Heart right ventricle (tissue), 16 donors: ENCODE data around the gene CDH23. TPM values are rescaled to one million over a fixed set of nuclear protein-coding genes. Genes with fewer than 3 reads are reported as not detected.

Source experiments
- ATAC-seq, 8 donors: fragments of 200-7000 bp; cut with Tn5 transposase; one replicate each; pipeline ENCODE4 v1.9.1; 2020; ENCODE audit warnings: mild to moderate bottlenecking in 8 of 8, moderate library complexity in 8 of 8, moderate number of reproducible peaks in 1 of 8
- DNase-seq, 2 donors: peaks; one replicate each; pipeline ENCODE4 v3.0.0-alpha.2; 2020
- H3K27ac ChIP-seq, 10 donors: fragments of 200-600 bp; sonication (generic) in 2 of 10; one replicate each; pipeline versions ENCODE4 v1.5.0 to v1.8.0; 2020 to 2022; ENCODE audit warnings: mild to moderate bottlenecking in 3 of 10
- H3K27me3 ChIP-seq, 7 donors: fragments of 200-600 bp; one replicate each; pipeline ENCODE4 v1.8.0; 2021 to 2022; ENCODE audit warnings: mild to moderate bottlenecking in 2 of 7
- H3K36me3 ChIP-seq, 9 donors: fragments of 200-600 bp; sonication (generic) in 1 of 9; one replicate each; pipeline versions ENCODE4 v1.5.0 to v1.8.0; 2020 to 2022; ENCODE audit warnings: mild to moderate bottlenecking in 2 of 9
- H3K4me1 ChIP-seq, 9 donors: fragments of 200-600 bp; sonication (generic) in 1 of 9; one replicate each; pipeline versions ENCODE4 v1.5.0 to v1.8.0; 2020 to 2022; ENCODE audit warnings: mild to moderate bottlenecking in 4 of 9
- H3K4me3 ChIP-seq, 10 donors: fragments of 200-600 bp; sonication (generic) in 2 of 10; one replicate each; pipeline versions ENCODE4 v1.5.0 to v1.8.0; 2020 to 2022; ENCODE audit warnings: mild to moderate bottlenecking in 7 of 10, moderate library complexity in 2 of 10
- H3K9me3 ChIP-seq, 11 donors: fragments of 200-600 bp in 10 of 11; sonication (generic) in 2 of 11; one replicate each; pipeline versions ENCODE4 v1.5.0 to v1.8.0; 2013 to 2022; ENCODE audit warnings: mild to moderate bottlenecking in 2 of 11, control low read depth in 1 of 11, moderate library complexity in 1 of 11
- WGBS, 2 donors: extraction: QIAGEN DNeasy Blood & Tissue Kit; methylation state at CpG; one replicate each; pipeline ENCODE4 v1.1.7; 2013; ENCODE audit warnings: inconsistent platforms in 1 of 2; 5-methylcytosine and 5-hydroxymethylcytosine counted together
- intact Hi-C, 10 donors: fragments of 100-400 bp; cut with DNase I; formaldehyde crosslinking; loops; one replicate each; pipeline versions ENCODE4 v1.11.1 to v1.14.2; 2022
- polyA plus RNA-seq, 2 donors: library from polyadenylated mRNA; stranded (reverse); fragments of 200-250 nt; gene quantifications; one replicate each; pipeline ENCODE4 v1.2.3, GENCODE V29; 2013
- total RNA-seq, 10 donors: library from RNA; stranded (reverse); fragmentation: NEBNext Ultra II Directional in 3 of 10; extraction: Animal tissue kit (Norgen Biotek cat#: 25700) in 3 of 10; gene quantifications; one replicate each; pipeline versions ENCODE4 v1.2.1 to v1.2.4, GENCODE V29; 2021 to 2023
- TF ChIP-seq, protein P1 (sequence below), 9 donors: fragments of 200-600 bp; sonication (generic) in 2 of 9; IDR thresholded peaks; one replicate each; pipeline versions ENCODE4 v1.5.0 to v1.8.0; 2021 to 2022; ENCODE audit warnings: antibody characterized with exemption in 9 of 9, mild to moderate bottlenecking in 5 of 9, moderate library complexity in 1 of 9
- donor health status: Arrhythmogenic right ventricular cardiomyopathy.
- donor health status: ischemic (EF 13 %, LVEDD 7.1; RV severe dilation, severe dysfunction).
- donor health status: healthy with polysubstance abuse.
- donor health status: DM: no; HTN: yes; CAD: no.
- donor health status: DM: no; HTN: no; CAD: no.
- donor health status: ischemic (EF 25% LVEDD 6.9; RV normal size, moderate dysfunction).
- donor health status: ischemic (EF 25% LVEDD 5.7; RV mildly dilated, moderate dysfunction).
- donor health status: healthy.
- donor health status: DM: yes; HTN: yes; CAD: no.
- donor health status: Ischemic cardiomyopathy.
- donor health status: ischemic (EF 35%, LVEDD 5.7; RV mildly dilated, moderate dysfunction).
- donor health status: nonischemic (EF 11% LVEDD 7.7; RV severe dilation, severe dysfunction).
- donor health status: DM: yes; HTN: yes; CAD: no.
- donor health status: PGD.
- donor health status: ischemic (EF 29% LVEDD 5.4; RV normal size, mild dysfunction).
- donor health status: nonischemic (EF 23%, LVEDD 6.1; RV moderate dilation, normal function).

CDH23 gene
- total and polyA plus RNA-seq, 12 donors = 1.1 to 7.7 (median 4.6) TPM

DNA sequence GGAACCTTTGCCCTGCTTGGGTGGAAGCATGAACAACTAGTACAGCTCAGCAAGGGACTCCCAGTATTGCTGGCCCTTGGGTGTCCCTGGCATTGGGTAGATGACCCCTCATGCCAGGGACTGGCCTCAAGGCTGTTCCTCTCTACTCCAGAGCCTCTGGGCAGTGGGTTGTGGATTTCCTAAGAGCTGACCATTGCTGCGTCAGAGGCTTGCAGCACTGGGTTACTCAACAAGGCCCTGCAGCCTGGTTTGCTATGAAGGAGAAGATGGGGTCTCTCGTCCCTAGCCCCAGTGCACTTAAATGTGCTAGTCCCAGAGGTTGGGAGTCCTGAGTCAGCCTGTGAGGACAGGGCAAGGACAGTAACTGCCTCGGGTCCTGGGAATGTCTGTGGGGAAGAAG, 374.1 kb downstream of the CDH23 start:
- Histone ChIP-seq H3K36me3 (peaks cover 0 to 23% (median 0%) of the 10 kb centered on the region in 9 donors), H3K9me3 (no peaks in the 10 kb centered on the region), H3K4me3 (peak overlapping the region in 8 of 10 donors; percentile 64 to 96 (median 94)), H3K27me3 (no peaks in the 10 kb centered on the region), H3K27ac (peak overlapping the region; percentile 43 to 99 (median 98)), H3K4me1 (peaks cover 43 to 96% (median 91%) of the 10 kb centered on the region in 9 donors)
- TF ChIP-seq, protein P1, sequence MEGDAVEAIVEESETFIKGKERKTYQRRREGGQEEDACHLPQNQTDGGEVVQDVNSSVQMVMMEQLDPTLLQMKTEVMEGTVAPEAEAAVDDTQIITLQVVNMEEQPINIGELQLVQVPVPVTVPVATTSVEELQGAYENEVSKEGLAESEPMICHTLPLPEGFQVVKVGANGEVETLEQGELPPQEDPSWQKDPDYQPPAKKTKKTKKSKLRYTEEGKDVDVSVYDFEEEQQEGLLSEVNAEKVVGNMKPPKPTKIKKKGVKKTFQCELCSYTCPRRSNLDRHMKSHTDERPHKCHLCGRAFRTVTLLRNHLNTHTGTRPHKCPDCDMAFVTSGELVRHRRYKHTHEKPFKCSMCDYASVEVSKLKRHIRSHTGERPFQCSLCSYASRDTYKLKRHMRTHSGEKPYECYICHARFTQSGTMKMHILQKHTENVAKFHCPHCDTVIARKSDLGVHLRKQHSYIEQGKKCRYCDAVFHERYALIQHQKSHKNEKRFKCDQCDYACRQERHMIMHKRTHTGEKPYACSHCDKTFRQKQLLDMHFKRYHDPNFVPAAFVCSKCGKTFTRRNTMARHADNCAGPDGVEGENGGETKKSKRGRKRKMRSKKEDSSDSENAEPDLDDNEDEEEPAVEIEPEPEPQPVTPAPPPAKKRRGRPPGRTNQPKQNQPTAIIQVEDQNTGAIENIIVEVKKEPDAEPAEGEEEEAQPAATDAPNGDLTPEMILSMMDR (IDR thresholded peaks at IDR 0.05) = no peak
- ATAC-seq (no peak), DNase-seq (no peak)
- 52 to 65% methylated on average over 3 of the region's 3 CpGs for WGBS, 2 donors
- intact Hi-C loops = loop anchor here in 8 of 10 donors (5.0 to 10.0 kb wide), 4 partner anchors 43 to 58 kb away; partner anchors contain the start of gene C10orf105 (in 1 of the 8)

DNA sequence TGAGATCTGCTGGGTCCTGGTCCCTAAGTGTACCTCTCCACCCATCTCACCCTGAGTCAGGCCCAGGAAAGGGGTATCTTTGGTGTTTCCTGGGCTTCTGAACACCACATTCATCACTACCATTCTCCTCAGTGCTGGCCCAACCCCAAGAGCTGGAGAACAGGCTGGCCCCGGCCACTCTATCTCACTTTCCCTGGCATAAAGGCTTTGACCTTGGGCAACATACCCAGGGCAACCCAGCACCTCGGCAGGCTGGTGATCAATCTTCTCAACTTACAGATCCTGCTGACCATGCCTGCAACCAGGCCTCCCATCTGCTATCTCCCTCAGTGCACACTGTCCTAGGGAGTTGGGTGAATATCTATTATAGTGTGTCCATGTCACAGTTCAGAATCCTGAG, 374.5 kb downstream of the CDH23 start:
- intact Hi-C loops = loop anchor here in 8 of 10 donors (5.0 to 10.0 kb wide), 4 partner anchors 44 to 59 kb away; partner anchors contain the start of gene C10orf105 (in 1 of the 8)
- H3K36me3 ChIP-seq = peaks cover 0 to 19% (median 0%) of the 10 kb centered on the region in 9 donors
- no peaks in the 10 kb centered on the region for H3K9me3 ChIP-seq
- peak overlapping the region; percentile 77 to 99 (median 98) for H3K27ac ChIP-seq
- TF ChIP-seq, protein P1 (IDR thresholded peaks at IDR 0.05) = no peak
- WGBS, 2 donors = 22 to 27% methylated on average over 2 of the region's 2 CpGs
- H3K4me3 ChIP-seq = peak overlapping the region in 9 of 10 donors; percentile 64 to 96 (median 93)
- ATAC-seq (peak in 3 of 8 donors; percentile 17 to 35 (median 20)), DNase-seq (peak in 1 of 2 donors; percentile 40)
- H3K27me3 ChIP-seq = no peaks in the 10 kb centered on the region
- H3K4me1 ChIP-seq = peaks cover 39 to 96% (median 87%) of the 10 kb centered on the region in 9 donors

DNA sequence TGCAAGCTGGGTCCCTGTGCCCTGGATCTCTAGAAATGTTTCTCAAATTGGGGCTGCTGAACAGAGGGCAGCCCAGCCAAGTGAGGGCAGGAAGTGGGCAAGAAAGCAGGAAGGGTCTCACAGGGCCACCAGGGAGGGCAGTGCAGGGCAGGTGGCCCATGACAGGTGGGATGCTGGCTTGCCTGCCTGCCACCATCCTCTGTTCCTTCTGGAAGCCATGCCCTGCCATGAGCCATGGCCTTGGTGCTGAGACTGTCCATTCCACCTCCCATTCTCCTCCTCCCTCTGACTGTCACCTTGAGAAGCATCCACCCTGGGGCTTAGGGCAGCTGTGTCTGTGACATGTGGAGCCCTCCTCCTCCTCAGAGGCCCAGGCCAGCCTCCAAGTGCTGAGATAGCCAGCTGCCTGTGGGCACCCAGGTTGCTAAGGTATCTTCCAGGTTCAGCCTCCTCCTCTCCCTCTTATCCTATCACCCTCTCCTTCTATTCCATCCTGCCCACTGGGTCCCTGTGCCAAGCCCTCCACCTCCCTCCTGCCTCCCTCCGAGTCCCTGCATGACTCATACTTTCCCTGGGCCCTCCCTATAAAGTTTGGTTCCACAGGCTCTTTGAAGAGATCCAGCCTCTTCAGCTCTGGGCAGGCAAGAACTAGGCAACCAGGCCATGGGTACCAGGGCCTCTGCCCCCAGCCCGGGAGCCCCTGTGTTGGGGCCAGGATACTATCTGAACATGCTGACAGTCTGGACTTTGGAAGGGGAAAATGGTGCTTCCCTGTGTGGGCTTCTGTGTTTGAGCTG, 375.3 kb downstream of the CDH23 start:
- H3K4me3 ChIP-seq = peak overlapping the region; percentile 64 to 96 (median 92)
- ATAC-seq (peak; percentile 46 to 80 (median 74)), DNase-seq (peak; percentile 76 to 89)
- H3K27me3 ChIP-seq = no peaks in the 10 kb centered on the region
- peaks cover 0 to 11% (median 0%) of the 10 kb centered on the region in 9 donors for H3K36me3 ChIP-seq
- intact Hi-C loops = loop anchor here in 8 of 10 donors (1.0 to 10.0 kb wide), 6 partner anchors 45 to 60 kb away; partner anchors contain the start of gene C10orf105 (in 1 of the 8)
- TF ChIP-seq, protein P1 (IDR thresholded peaks at IDR 0.05) = no peak
- peak overlapping the region; percentile 77 to 99 (median 98) for H3K27ac ChIP-seq
- no peaks in the 10 kb centered on the region for H3K9me3 ChIP-seq
- WGBS, 2 donors = 2 to 8% methylated on average over 2 of the region's 2 CpGs
- peaks cover 32 to 96% (median 79%) of the 10 kb centered on the region in 9 donors for H3K4me1 ChIP-seq

DNA sequence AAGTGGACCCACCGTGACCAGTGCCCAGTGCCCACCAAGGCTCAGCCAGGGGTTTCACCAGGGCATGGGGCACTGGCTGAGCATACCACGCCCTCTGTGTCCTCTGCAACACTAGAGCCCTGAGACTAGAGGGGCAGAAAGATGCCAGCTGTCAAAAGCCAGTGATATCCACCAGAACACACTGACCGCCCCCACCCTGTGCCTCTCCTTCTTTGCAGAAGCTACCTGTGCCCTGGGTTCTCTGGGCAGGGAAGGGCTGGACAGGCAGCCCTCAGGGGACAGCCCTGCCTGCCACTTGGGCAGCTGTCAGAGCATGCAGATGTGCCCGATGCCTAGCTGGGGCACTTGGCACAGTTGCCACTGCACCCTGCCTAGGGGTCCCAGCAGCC, 376.1 kb downstream of the CDH23 start:
- peak; percentile 4 to 54 (median 18) for ATAC-seq
- WGBS, 2 donors = 16 to 26% methylated on average over 4 of the region's 4 CpGs
- DNase-seq = peak in 1 of 2 donors; percentile 31
- Histone ChIP-seq H3K27ac (peak overlapping the region; percentile 77 to 99 (median 98)), H3K27me3 (no peaks in the 10 kb centered on the region), H3K4me3 (peak overlapping the region; percentile 64 to 96 (median 92)), H3K4me1 (peaks cover 28 to 91% (median 71%) of the 10 kb centered on the region in 9 donors), H3K9me3 (no peaks in the 10 kb centered on the region), H3K36me3 (peaks cover 0 to 8% (median 0%) of the 10 kb centered on the region in 9 donors)
- intact Hi-C loops = loop anchor here in 8 of 10 donors (1.0 to 10.0 kb wide), 6 partner anchors 44 to 61 kb away; partner anchors contain the start of gene C10orf105 (in 1 of the 8)
- TF ChIP-seq, protein P1 (IDR thresholded peaks at IDR 0.05) = no peak
